BJ (cell line): ENCODE results near the gene CPNE5. TPM values are rescaled to one million over a fixed set of nuclear protein-coding genes. Genes with fewer than 3 reads are reported as not detected.
A peak's percentile ranks its signal among the peaks of the same experiment; 100 is the strongest.

Experiments used
- CTCF ChIA-PET: fragments of 350-600 bp; formaldehyde crosslinking; extraction: SDS; loops from one replicate; lab custom pipeline; 2021; ENCODE audit warnings: antibody characterized with exemption, inconsistent platforms; lab: Yijun Ruan, JAX
- POLR2A ChIA-PET: fragments of 300-600 bp; sonication (Branson Sonifier 250); formaldehyde crosslinking; extraction: SDS; loops from one replicate; lab custom pipeline; 2021; ENCODE audit warnings: antibody characterized with exemption; lab: Charles Lee
- DNase-seq: peaks from one replicate; pipeline ENCODE4 v3.0.0-alpha.2; 2011; ENCODE audit warnings: low read depth
- H3K27me3 ChIP-seq: 2 replicates; pipeline ENCODE4 v1.6.0; 2011; ENCODE audit warnings: low read length; ENCODE audit not compliant: control insufficient read depth, insufficient read depth
- H3K36me3 ChIP-seq: 2 replicates; pipeline ENCODE4 v1.5.1; 2011; ENCODE audit warnings: low read length; ENCODE audit not compliant: control insufficient read depth, insufficient read depth
- H3K4me3 ChIP-seq: 2 replicates; pipeline ENCODE4 v1.5.1; 2011; ENCODE audit warnings: low read depth, mild to moderate bottlenecking, control low read depth, low read length
- polyA plus RNA-seq: library from polyadenylated mRNA; depleted of rRNA; stranded (reverse); fragments of >200 nt; gene quantifications from 2 replicates; pipeline ENCODE4 v1.2.3, GENCODE V29; 2011
- TF ChIP-seq, protein P1 (sequence below): IDR thresholded peaks from 2 replicates; pipeline ENCODE4 v1.5.1; 2011; ENCODE audit warnings: low read depth, mild to moderate bottlenecking, control low read depth, inconsistent platforms, low read length, moderate library complexity; ENCODE audit not compliant: insufficient read depth

CPNE5 gene
- polyA plus RNA-seq, 1 experiment: 0.09 TPM

DNA sequence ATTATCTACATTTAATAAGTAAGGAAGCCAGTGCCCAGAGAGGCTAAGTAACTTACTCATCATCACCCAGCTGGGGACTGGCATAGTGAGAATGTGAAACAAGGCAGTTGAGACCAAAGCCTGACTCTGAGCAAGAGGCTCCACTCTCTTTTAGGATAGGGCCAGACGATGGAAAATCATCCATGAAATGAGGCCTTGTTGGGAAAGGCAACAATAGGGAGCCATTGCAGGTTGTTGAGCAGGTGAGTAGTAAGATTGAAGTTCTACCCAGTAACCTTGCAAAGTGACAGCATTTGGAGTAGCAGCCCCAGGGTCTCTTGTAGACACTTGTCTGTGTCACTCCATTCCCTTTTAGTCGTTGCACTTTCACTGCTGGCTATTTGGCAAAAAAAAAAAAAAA lies 2.5 kb upstream of the CPNE5 start:
- POLR2A ChIA-PET: no interaction called here
- H3K4me3 ChIP-seq: no peak overlapping the region
- CTCF ChIA-PET: interaction anchor here (2.0 kb wide), 1 partner anchor 8 kb away, joined by 11 read pairs; no protein-coding TSS in a partner anchor
- H3K27me3 ChIP-seq: peaks cover 21% of the 10 kb centered on the region
- TF ChIP-seq, protein P1, sequence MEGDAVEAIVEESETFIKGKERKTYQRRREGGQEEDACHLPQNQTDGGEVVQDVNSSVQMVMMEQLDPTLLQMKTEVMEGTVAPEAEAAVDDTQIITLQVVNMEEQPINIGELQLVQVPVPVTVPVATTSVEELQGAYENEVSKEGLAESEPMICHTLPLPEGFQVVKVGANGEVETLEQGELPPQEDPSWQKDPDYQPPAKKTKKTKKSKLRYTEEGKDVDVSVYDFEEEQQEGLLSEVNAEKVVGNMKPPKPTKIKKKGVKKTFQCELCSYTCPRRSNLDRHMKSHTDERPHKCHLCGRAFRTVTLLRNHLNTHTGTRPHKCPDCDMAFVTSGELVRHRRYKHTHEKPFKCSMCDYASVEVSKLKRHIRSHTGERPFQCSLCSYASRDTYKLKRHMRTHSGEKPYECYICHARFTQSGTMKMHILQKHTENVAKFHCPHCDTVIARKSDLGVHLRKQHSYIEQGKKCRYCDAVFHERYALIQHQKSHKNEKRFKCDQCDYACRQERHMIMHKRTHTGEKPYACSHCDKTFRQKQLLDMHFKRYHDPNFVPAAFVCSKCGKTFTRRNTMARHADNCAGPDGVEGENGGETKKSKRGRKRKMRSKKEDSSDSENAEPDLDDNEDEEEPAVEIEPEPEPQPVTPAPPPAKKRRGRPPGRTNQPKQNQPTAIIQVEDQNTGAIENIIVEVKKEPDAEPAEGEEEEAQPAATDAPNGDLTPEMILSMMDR: no peak
- DNase-seq: no peak
- H3K36me3 ChIP-seq: no peaks in the 10 kb centered on the region

DNA sequence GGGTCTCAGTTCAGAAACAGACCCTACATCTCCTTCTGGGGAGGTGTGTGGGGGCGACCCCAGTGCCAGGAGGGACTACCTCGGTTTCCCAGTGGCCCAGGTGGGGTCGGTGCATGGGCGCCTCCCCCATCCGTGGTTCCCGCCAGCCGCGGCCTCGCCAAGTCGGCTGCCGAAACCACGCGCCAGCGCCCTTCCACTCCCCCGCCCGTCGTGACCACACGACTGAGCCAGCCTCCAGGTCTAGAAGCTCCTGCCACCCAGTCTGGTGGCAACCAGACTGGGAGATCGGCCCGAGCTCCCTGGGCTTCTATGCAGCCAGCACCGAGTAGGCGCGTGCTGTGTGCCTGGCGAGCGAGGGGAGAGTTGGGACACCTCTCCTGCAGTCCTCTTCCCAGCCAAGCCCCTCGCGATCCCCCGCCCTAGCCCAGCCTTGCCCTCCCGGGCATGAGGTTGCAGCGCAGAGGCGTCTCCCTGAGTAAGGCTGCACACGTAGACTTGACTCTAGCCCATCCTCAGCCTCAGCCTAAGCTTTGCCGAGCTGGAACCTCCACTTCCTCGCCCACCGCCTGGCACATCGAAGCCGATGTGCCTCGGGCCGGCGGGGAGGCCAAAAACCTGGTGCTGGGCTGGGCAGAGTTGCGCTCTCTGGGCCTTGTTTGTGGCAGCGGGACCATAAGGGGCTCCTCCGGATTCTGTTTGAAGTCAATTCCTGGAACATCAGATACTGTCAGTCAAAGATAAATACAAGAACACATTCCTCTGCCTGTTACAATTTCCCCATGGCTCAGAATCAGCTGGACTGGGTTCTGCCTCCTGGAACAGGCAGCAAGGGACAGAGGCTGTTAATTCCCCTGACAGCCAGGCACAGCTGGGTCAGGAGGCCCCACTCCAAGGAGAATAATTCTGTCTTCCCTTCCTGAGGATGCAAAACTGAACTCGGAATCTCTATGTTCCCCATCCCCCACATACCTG lies 1.5 kb upstream of the CPNE5 start:
- no peak for DNase-seq
- peak overlapping the region; percentile 48 for H3K4me3 ChIP-seq
- ChIA-PET CTCF (interaction anchor here (1.0 to 2.0 kb wide), 5 partner anchors 9 to 177 kb away, joined by 3 to 11 read pairs (median 3); partner anchors contain the start of gene C6orf89), POLR2A (no interaction called here)
- H3K27me3 ChIP-seq: peaks cover 25% of the 10 kb centered on the region
- H3K36me3 ChIP-seq: no peaks in the 10 kb centered on the region
- TF ChIP-seq, protein P1: no peak

DNA sequence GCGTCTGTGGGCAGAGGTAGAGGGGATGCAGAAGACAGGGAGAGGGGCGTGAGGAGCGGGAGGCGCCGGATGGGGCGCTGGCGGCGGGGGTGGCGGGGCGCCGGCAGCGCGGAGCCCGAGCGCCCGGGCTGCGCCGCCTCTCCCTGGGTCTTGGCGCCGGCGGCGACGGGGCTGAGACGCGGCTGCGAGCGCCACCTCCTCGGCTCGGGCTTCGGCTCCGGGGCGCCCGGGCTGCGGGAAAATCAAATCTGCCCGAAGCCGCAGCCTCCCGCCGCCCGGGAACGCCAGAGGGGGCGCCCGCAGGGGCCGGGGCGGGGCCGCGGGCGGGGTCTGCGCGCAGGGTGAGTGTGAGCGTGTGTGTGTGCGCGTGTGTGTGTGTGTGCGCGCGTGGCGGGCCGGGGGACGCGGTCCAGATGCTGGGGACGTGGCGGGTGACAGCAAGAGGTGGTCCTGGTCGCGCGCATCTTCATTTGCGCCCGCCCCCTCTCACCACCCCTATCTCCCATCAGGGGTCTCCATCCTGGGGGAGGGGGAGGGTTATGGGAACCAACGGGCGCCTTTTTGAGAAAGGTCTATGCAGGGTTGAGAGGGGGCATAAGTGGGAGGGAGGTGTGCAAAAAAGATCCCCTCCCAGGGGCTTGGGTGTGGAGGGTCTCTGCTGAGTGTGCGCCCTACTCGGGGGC lies 646 bp upstream of the CPNE5 start:
- H3K36me3 ChIP-seq: no peaks in the 10 kb centered on the region
- H3K4me3 ChIP-seq: peak overlapping the region; percentile 48
- TF ChIP-seq, protein P1: no peak
- CTCF ChIA-PET: interaction anchor here (1.0 to 2.0 kb wide), 5 partner anchors 9 to 178 kb away, joined by 3 to 11 read pairs (median 3); partner anchors contain the start of gene C6orf89
- DNase-seq: no peak
- H3K27me3 ChIP-seq: peaks cover 23% of the 10 kb centered on the region
- POLR2A ChIA-PET: no interaction called here

DNA sequence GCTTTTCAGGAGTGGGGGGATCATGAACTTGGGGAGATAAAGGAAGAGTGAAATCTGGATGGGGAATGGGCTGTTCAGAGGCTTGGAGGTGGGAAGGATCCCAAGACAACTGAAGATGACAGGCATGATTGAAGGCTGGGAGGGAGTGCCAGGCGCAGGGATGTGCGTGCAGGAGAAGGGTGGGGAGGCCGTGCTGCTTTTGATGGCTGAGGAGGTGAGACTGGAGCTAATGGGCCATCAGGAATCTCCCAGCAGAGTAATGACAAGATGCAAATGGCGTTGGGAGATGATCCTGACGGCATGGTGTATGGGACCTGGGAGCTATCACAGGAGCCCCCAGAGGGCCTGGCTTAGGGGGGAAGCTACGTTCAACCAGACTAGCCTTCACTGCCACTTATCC lies 1.6 kb downstream of the CPNE5 start:
- no peak for DNase-seq
- TF ChIP-seq, protein P1: no peak
- ChIA-PET POLR2A (no interaction called here), CTCF (interaction anchor here (1.8 kb wide), 1 partner anchor 11 kb away, joined by 4 read pairs; no protein-coding TSS in a partner anchor)
- peaks cover 23% of the 10 kb centered on the region for H3K27me3 ChIP-seq
- no peaks in the 10 kb centered on the region for H3K36me3 ChIP-seq
- no peak overlapping the region for H3K4me3 ChIP-seq

DNA sequence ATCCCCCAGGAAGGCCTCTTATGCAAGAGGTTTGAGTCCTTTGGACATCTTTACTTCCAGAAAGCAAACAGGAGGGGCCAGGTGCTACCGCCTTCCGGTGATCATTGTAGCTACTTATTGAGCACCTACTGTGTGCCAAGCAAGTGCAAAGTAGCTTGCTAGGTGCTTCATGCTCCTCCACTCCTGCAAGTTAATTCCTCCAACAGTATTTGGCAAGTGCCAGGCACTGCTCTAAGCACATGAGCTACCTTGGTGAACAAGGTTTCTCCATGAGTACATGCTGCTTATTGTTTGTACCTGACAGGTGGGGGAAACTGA lies 2.3 kb downstream of the CPNE5 start:
- no peak for DNase-seq
- no peaks in the 10 kb centered on the region for H3K36me3 ChIP-seq
- POLR2A ChIA-PET: no interaction called here
- CTCF ChIA-PET: interaction anchor here (1.8 to 2.5 kb wide), 2 partner anchors 10 to 13 kb away, joined by 4 to 7 read pairs; no protein-coding TSS in a partner anchor
- no peak overlapping the region for H3K4me3 ChIP-seq
- H3K27me3 ChIP-seq: peaks cover 23% of the 10 kb centered on the region
- TF ChIP-seq, protein P1: no peak
